HepG2 (cell line): Measurements from ENCODE around the gene IRF7.

ENCODE experiments used
- EP300 ChIP-seq, 3 experiments: sonication (generic) in 1 of 3; formaldehyde crosslinking in 1 of 3; IDR thresholded peaks; 2 replicates each; pipeline versions ENCODE4 v1.5.1 to v1.6.1; 2011 to 2020; ENCODE audit warnings: low read depth in 2 of 3, low read length in 2 of 3, borderline replicate concordance in 1 of 3, improper control_type of control experiment in 1 of 3, mild to moderate bottlenecking in 1 of 3, missing genetic modification reagents in 1 of 3, moderate library complexity in 1 of 3
- EZH2 ChIP-seq: conservative IDR thresholded peaks from 2 replicates; pipeline ENCODE4 v1.6.1; 2012; ENCODE audit warnings: mild to moderate bottlenecking, low read depth, low read length, moderate library complexity
- HNRNPK ChIP-seq: fragments of 200-400 bp; formaldehyde crosslinking; IDR thresholded peaks from 2 replicates; pipeline ENCODE4 v1.6.1; 2018; ENCODE audit warnings: low read length, low read depth, moderate library complexity, mild to moderate bottlenecking; ENCODE audit not compliant: poor library complexity, severe bottlenecking
- SNAPC4 ChIP-seq: sonication (generic); formaldehyde crosslinking; IDR thresholded peaks from 2 replicates; pipeline ENCODE4 v1.4.0; 2020; ENCODE audit warnings: mild to moderate bottlenecking, missing genetic modification reagents

- TF ChIP-seq SNAPC4 (CRISPR knock-in tag) = no peak
- TF ChIP-seq EZH2 = no peak
- TF ChIP-seq EP300 (IDR thresholded peaks at IDR 0.05; ENCODE audit: low read depth in 2 of 2, low read length in 2 of 2) = no peak
- TF ChIP-seq EP300 (CRISPR knock-in tag; IDR thresholded peaks at IDR 0.05; ENCODE audit: borderline replicate concordance) = no peak
- TF ChIP-seq HNRNPK = no peak
These were observed 30.5 kb upstream of the IRF7 start for GRCh38 chr11:646214-646613.
